ENCODE data around the gene ZBTB18. TPM values are rescaled to one million over a fixed set of nuclear protein-coding genes. Genes with fewer than 3 reads are reported as not detected.

The ZBTB18 gene
- total and polyA plus RNA-seq, 4 donors, result 8.9 to 21.3 (median 18.4) TPM

DNA sequence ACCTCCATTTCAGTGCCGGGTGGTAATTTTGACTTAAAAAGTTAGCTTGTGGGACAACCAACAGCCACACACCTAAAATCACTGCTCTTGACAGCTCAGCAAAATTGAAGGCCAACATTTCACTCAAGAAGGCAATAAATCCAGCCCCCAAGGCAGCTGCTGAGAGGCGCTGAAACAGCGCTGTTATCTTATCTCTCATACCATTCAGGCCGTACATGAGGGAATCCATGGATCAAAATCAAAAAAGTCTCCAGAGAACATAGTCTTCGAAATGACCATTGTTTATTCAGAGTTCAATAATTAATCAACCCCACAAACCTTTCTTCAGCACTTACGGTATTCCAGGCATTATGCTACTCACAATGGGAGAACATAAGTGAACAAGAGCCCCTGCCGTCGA, 38.5 kb downstream of the ZBTB18 start:
- Histone ChIP-seq H3K4me3 (no peak overlapping the region), H3K27me3 (ENCODE audit: control insufficient read depth in 3 of 3, insufficient read depth in 3 of 3, low read length in 2 of 3) (no peaks in the 10 kb centered on the region), H3K9me3 (ENCODE audit: control insufficient read depth in 4 of 4, insufficient read depth in 3 of 4, low read length in 3 of 4) (peaks cover 0 to 4% (median 1%) of the 10 kb centered on the region in 4 donors), H3K4me1 (ENCODE audit: control insufficient read depth in 5 of 5, insufficient read depth in 5 of 5, low read length in 5 of 5) (peaks cover 0 to 10% (median 0%) of the 10 kb centered on the region in 5 donors), H3K36me3 (ENCODE audit: control insufficient read depth in 4 of 4, insufficient read depth in 4 of 4, low read length in 4 of 4) (no peaks in the 10 kb centered on the region), H3K27ac (ENCODE audit: low read depth in 1 of 2, low read length in 1 of 2) (no peak overlapping the region), H3K9ac (ENCODE audit: insufficient read depth in 1 of 2, low read length in 2 of 2) (no peak overlapping the region)
- WGBS, 2 donors, result 70 to 77% methylated on average over 8 of the region's 8 CpGs
- TF ChIP-seq, protein P1, sequence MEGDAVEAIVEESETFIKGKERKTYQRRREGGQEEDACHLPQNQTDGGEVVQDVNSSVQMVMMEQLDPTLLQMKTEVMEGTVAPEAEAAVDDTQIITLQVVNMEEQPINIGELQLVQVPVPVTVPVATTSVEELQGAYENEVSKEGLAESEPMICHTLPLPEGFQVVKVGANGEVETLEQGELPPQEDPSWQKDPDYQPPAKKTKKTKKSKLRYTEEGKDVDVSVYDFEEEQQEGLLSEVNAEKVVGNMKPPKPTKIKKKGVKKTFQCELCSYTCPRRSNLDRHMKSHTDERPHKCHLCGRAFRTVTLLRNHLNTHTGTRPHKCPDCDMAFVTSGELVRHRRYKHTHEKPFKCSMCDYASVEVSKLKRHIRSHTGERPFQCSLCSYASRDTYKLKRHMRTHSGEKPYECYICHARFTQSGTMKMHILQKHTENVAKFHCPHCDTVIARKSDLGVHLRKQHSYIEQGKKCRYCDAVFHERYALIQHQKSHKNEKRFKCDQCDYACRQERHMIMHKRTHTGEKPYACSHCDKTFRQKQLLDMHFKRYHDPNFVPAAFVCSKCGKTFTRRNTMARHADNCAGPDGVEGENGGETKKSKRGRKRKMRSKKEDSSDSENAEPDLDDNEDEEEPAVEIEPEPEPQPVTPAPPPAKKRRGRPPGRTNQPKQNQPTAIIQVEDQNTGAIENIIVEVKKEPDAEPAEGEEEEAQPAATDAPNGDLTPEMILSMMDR (IDR thresholded peaks at IDR 0.05; ENCODE audit: control extremely low read depth, extremely low read depth), result no peak
- ATAC-seq (ENCODE audit: insufficient read depth, low FRiP score), result no peak
- DNase-seq, result no peak

DNA sequence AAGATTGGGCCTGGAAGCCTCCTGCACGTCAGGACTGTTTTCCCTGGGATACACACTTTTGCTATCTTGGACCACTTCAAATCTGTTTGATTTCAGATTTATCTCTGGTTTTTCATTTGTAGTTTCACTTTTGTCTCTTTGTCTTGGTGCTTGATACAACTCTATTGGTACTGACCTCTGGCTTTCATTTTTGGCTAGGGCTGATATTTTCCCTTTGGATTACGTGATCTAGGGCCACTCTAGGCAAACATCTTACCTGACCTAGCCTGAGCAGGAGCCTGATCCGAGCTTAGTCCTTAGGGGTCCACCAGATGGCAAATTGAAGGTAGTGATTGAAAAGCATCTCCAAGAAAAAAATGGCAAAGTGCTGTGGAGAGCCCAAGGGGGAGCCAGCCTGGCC, 39.6 kb downstream of the ZBTB18 start:
- H3K4me1 ChIP-seq (ENCODE audit: control insufficient read depth in 5 of 5, insufficient read depth in 5 of 5, low read length in 5 of 5), result peaks cover 0 to 10% (median 0%) of the 10 kb centered on the region in 5 donors
- H3K36me3 ChIP-seq (ENCODE audit: control insufficient read depth in 4 of 4, insufficient read depth in 4 of 4, low read length in 4 of 4), result no peaks in the 10 kb centered on the region
- H3K27me3 ChIP-seq (ENCODE audit: control insufficient read depth in 3 of 3, insufficient read depth in 3 of 3, low read length in 2 of 3), result no peaks in the 10 kb centered on the region
- H3K9me3 ChIP-seq (ENCODE audit: control insufficient read depth in 4 of 4, insufficient read depth in 3 of 4, low read length in 3 of 4), result peaks cover 0 to 4% (median 1%) of the 10 kb centered on the region in 4 donors
- H3K27ac ChIP-seq (ENCODE audit: low read depth in 1 of 2, low read length in 1 of 2), result no peak overlapping the region
- WGBS, 2 donors, result 66 to 78% methylated on average over 3 of the region's 3 CpGs
- TF ChIP-seq, protein P1 (IDR thresholded peaks at IDR 0.05; ENCODE audit: control extremely low read depth, extremely low read depth), result no peak
- ATAC-seq (ENCODE audit: insufficient read depth, low FRiP score) (no peak), DNase-seq (no peak)
- H3K9ac ChIP-seq (ENCODE audit: insufficient read depth in 1 of 2, low read length in 2 of 2), result no peak overlapping the region
- H3K4me3 ChIP-seq, result no peak overlapping the region

DNA sequence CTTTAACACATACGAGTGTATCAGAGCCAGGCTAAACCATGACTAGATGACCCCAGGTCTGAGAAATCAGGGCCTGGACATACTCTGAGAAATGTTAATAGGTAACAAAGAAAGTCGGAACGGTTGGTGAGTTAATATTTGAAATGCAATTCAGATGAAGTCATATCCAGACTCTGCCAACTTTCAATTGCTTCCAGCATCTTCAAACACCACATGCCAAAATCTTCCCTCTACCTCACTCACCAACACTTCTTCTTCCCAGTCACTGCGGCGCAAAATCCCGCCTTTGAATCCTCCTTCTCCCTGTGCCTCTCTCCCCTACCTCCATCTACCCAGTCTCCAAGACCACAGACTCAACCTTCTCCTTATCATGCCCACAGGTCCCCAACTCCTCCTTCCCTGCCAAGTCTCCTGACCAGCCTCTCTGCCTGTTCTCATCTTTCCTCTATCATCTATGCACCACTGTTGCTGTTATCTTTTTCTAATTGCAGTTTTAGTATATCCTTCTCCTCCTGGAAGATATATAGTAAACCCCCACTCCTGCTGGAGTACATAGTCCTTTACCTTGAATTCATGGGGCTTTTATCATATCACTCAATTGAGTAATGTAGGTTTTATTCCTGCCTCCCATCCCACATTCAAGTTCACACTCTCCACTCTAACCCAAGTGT, 41.3 kb downstream of the ZBTB18 start:
- no peaks in the 10 kb centered on the region for H3K36me3 ChIP-seq (ENCODE audit: control insufficient read depth in 4 of 4, insufficient read depth in 4 of 4, low read length in 4 of 4)
- H3K27ac ChIP-seq (ENCODE audit: low read depth in 1 of 2, low read length in 1 of 2), result no peak overlapping the region
- no peak overlapping the region for H3K9ac ChIP-seq (ENCODE audit: insufficient read depth in 1 of 2, low read length in 2 of 2)
- peaks cover 0 to under 1% (median 0%) of the 10 kb centered on the region in 3 donors for H3K27me3 ChIP-seq (ENCODE audit: control insufficient read depth in 3 of 3, insufficient read depth in 3 of 3, low read length in 2 of 3)
- TF ChIP-seq, protein P1 (IDR thresholded peaks at IDR 0.05; ENCODE audit: control extremely low read depth, extremely low read depth), result no peak
- no peak overlapping the region for H3K4me3 ChIP-seq
- DNase-seq, result peak in 2 of 3 donors; percentile 39 to 69
- no peak for ATAC-seq (ENCODE audit: insufficient read depth, low FRiP score)
- peaks cover 0 to 10% (median 0%) of the 10 kb centered on the region in 5 donors for H3K4me1 ChIP-seq (ENCODE audit: control insufficient read depth in 5 of 5, insufficient read depth in 5 of 5, low read length in 5 of 5)
- 63 to 73% methylated on average over 6 of the region's 6 CpGs for WGBS, 2 donors
- H3K9me3 ChIP-seq (ENCODE audit: control insufficient read depth in 4 of 4, insufficient read depth in 3 of 4, low read length in 3 of 4), result no peaks in the 10 kb centered on the region
